ENCODE measurements around the gene FAM241A.
A peak's percentile ranks its signal among the peaks of the same experiment; 100 is the strongest.

The FAM241A gene

GRCh38 chr4:112145790-112146501 lies 692 bp downstream of the FAM241A start:
- peak overlapping the region; percentile 83 for H3K4me3 ChIP-seq (ENCODE audit: low read length)
- no peak; the same call in 1 of the 2 replicates for TF ChIP-seq CTCF (conservative IDR thresholded peaks at IDR 0.05; ENCODE audit: low read length)
- DNase-seq (ENCODE audit: low read depth): peak; percentile 36

- DNase-seq (ENCODE audit: low read depth): no peak
- peak overlapping the region; percentile 83 for H3K4me3 ChIP-seq (ENCODE audit: low read length)
- no peak for TF ChIP-seq CTCF (conservative IDR thresholded peaks at IDR 0.05; ENCODE audit: low read length)
Measured at GRCh38 chr4:112146502-112146813, 1.2 kb downstream of the FAM241A start.

- DNase-seq (ENCODE audit: low read depth): no peak
- no peak overlapping the region for H3K4me3 ChIP-seq (ENCODE audit: low read length)
- TF ChIP-seq CTCF (conservative IDR thresholded peaks at IDR 0.05; ENCODE audit: low read length): no peak
Measured at GRCh38 chr4:112147697-112148096, 2.4 kb downstream of the FAM241A start.

GRCh38 chr4:112150920-112151319 lies 5.7 kb downstream of the FAM241A start:
- H3K4me3 ChIP-seq (ENCODE audit: low read length): no peak overlapping the region
- no peak for DNase-seq (ENCODE audit: low read depth)
- TF ChIP-seq CTCF (conservative IDR thresholded peaks at IDR 0.05; ENCODE audit: low read length): no peak

GRCh38 chr4:112152521-112152920 lies 7.3 kb downstream of the FAM241A start:
- H3K4me3 ChIP-seq (ENCODE audit: low read length): no peak overlapping the region
- no peak for TF ChIP-seq CTCF (conservative IDR thresholded peaks at IDR 0.05; ENCODE audit: low read length)
- DNase-seq (ENCODE audit: low read depth): no peak

- TF ChIP-seq CTCF (conservative IDR thresholded peaks at IDR 0.05; ENCODE audit: low read length): no peak
- DNase-seq (ENCODE audit: low read depth): no peak
- no peak overlapping the region for H3K4me3 ChIP-seq (ENCODE audit: low read length)
Measured at GRCh38 chr4:112153211-112153791, 8.0 kb downstream of the FAM241A start.

- no peak overlapping the region for H3K4me3 ChIP-seq (ENCODE audit: low read length)
- no peak for DNase-seq (ENCODE audit: low read depth)
- TF ChIP-seq CTCF (conservative IDR thresholded peaks at IDR 0.05; ENCODE audit: low read length): no peak
Measured at GRCh38 chr4:112156112-112156511, 10.9 kb downstream of the FAM241A start.
